NCI-H2171 (cell line): ENCODE data around the gene PRICKLE1.

Source experiments
- DNase-seq: peaks from one replicate; lab custom pipeline; 2025; lab: John Stamatoyannopoulos, UW

Gene PRICKLE1

DNA sequence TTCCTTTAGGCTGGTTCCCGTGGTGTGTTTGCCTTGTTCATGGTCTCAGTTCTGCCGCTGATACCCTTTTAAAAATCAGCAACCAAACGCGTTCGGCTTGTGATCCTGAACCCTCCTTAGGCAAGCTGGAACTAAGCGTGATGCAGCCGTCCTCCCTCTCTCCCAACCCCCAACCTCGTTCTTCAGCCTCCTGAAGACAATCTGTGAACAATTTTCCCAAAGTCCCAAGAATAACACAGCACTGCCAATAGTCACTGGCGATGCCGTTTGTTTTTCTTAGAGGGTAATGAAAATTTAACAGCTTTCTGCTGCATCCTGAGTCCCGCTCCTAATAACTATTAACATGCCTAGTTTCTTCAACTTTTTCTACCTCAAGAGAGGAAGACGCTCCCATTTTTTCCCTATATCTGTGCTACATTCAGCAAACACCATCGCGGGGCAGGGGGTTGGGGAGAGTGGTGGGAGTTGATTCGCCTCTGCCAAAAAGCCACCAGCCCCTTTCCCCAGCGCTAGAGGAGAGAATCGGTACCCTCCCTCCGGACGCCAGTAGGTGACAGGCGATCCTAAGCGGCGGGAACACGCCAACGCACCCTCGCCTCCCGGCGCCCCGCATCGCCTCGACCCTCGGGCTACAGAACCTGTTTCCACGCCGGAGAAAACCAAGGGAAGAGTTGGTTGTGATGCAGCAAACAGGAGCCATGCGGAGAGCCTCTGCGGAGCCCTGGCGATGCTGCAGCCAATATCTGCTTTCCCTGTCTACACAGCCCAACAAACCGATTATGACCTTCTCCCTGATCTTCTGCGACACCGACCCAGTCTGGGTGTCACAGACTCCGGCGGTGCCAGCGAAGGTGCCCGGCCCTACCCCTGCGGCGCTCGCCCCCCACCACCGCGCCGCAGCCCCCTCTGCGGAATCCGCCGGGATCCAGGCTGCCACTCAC lies 752 bp downstream of the PRICKLE1 start:
- DNase-seq, result peak; percentile 58

DNA sequence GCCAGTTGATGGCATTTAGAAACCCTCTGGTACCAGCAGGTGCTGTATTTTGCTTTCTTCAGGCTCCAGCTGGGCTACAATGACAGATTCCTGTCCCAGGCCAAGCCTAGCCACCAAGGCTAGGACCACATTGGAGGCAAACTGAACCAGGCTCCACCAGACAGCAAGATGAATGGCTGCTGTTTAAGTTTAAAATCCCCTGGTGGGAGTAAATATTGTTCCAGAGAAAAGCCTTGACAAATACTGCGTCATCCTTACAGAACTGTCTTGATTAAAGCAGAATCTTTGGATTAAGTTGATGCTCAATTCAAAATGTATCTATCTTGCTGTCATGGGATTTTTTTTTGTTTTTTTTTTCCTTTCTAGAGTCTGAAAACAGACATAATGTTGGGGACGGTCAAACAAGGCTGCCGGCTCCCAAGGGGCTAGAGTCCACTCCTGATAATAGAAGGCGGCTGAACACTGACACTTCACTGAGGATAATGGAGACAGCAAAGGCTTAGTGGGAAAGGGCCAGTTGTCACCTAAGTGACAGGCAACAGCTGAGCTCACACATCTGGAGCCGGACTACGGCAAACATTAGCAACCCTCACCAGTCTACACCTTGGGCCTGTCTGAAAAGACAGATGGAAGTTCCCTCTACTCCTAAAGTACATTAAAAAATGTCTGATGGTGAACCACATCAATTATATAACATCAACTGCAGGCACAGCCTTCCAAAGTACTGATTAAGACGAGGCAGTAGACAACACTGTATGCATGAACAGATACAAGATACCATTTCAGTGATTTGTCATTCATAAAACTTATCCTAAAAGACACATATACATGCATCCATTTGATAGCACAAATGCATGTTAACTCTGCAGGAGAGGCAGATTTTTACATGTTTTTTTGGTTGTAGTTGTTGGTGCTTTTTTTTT lies 1.7 kb downstream of the PRICKLE1 start:
- DNase-seq, result no peak

- no peak for DNase-seq
Observed at GRCh38 chr12:42586268-42586667, 3.3 kb downstream of the PRICKLE1 start.

DNA sequence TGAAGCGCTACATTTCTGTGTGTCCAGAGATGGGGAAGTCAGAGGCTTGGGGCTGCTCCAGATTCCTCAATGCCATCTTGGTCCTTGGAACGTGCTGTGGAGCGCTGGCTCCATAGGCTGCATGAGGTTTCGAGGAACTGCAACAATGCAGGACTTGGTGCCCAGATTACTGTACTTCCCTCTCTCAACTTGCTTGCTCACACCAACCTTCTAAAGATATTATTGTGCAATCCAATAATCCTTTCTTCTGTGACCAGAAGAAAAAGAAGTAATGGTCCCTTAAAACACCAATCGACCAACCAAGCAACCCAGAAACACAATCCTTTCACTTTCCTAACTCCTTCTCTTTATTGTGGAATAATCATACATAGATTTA lies 3.7 kb downstream of the PRICKLE1 start:
- DNase-seq, result no peak

DNA sequence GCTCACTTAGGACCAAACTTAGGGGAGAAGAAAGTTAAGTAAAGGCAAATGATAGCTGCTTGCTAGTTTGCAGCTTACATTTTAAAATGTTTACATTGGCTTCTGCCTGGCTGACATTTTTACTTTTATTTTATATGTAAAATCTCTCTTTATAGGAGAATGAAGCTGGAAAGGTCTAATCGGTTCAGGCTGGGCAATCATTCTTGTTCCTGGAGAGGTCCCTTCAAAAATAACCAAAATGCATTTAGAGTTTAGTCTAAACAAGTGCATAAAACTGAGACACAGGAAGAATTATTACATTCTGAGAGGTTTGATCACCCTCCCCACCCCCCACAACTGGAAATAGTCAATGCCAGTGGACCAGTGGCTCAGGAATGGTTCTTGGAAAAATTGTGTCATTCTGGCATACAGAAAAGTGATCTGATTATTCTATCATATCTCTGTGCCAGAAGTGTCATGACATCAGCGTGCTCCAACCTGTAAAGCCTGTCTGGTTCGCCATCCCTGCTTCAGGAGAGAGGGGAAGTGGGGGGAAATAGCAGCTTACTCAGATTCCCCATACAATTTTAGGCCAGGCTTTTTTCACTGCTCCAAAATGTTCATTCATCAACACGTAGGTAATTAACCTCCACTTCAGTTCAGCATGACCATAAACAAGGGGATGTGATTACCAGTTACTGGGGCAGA lies 4.2 kb downstream of the PRICKLE1 start:
- no peak for DNase-seq

- DNase-seq, result no peak
Observed at GRCh38 chr12:42584651-42585111, 4.9 kb downstream of the PRICKLE1 start.

- DNase-seq, result no peak
Observed at GRCh38 chr12:42583016-42583415, 6.5 kb downstream of the PRICKLE1 start.

GRCh38 chr12:42582498-42582897 lies 7.0 kb downstream of the PRICKLE1 start:
- no peak for DNase-seq

DNA sequence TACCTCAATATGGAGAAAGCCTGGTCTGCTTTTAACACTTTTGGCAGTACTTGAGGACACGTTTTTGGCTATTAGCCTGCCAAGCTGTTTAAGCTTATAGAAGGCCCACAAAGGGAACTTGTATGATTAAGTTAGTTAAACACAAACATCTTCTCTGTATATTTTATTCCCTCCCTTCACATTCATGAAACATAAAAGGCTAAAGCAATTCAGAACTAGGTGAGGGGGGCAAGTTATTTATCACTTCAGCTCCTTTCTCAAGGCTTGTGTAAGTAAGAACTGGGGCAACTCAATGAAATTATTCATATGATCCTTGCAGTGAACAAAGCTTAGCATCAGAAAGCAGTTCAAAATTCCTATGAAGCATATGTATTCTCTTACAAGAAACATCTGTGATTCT lies 7.5 kb downstream of the PRICKLE1 start:
- no peak for DNase-seq

DNA sequence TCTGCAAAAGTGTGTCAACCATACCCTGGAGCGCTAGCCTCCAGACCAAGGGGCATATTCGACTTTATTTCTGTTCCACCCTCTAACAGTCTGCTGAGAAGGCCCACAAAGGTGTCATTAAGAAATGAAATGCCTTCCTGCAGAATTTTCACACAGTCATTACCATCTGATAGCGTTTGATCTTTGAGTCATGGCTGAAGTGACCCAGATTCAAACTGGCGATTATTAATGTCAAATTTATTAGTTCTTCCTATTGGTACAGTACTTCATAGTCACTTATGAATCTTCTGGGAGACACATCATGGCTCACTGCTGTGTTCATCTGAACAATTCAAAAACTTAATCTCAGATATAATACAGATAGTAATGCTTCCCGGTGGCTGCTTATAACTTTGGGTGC lies 13.2 kb downstream of the PRICKLE1 start:
- no peak for DNase-seq

- no peak for DNase-seq
Observed at GRCh38 chr12:42575717-42576116, 13.8 kb downstream of the PRICKLE1 start.

- DNase-seq, result no peak
Observed at GRCh38 chr12:42574851-42575266, 14.7 kb downstream of the PRICKLE1 start.

DNA sequence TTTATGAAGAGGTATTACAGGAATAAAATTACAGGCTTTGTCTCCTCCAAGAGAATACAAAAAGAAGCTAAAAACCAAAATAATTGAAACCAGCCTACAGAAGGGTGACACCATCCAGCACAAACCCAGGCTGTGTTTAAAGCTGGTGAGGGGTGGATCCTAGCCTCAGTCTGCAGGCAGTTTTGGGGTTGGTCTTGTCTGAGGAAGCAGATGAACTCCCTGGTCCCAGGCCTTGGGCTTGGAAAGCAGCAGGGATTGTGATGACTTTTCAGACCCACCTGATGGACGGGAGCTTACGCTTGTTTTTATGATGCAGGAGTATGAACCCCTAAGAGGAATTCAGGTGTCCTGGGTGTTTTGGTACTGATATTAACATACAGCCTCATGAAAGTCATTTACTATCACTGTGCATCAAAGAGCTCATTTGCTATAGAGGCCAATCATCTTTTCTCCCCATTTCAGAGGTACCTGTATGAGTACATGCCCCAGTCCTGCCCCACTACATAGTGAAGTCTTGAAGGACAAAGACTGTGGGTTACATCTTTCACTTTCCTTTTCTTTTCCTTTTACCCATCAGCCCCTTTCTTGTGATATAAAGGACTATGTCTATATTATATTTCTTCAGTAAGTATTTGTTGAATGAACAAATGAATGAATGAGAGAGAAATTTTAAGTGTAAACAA lies 18.1 kb downstream of the PRICKLE1 start:
- no peak for DNase-seq

- DNase-seq, result no peak
Observed at GRCh38 chr12:42570076-42570475, 19.5 kb downstream of the PRICKLE1 start.

GRCh38 chr12:42568952-42569915 lies 20.3 kb downstream of the PRICKLE1 start:
- DNase-seq, result peak; percentile 38

DNA sequence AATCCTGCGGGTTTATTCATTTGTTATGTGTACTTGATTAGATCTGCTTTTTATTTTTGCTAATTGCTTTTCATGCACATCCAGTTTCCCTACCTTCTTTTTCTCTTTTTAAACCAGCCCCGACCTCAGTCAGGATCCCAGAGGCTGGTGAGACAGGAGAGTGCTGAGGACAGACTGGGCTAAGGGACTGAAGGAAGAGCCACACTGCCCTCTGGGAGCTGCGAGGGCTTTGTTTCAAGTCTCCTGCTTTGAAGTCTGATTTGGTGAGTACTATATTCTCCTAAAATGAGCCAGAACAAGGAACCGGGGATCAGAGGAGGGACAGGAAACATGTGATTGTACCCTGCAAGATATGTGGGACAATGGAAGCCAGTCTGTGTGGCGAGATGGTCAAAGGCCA lies 23.9 kb downstream of the PRICKLE1 start:
- DNase-seq, result no peak

DNA sequence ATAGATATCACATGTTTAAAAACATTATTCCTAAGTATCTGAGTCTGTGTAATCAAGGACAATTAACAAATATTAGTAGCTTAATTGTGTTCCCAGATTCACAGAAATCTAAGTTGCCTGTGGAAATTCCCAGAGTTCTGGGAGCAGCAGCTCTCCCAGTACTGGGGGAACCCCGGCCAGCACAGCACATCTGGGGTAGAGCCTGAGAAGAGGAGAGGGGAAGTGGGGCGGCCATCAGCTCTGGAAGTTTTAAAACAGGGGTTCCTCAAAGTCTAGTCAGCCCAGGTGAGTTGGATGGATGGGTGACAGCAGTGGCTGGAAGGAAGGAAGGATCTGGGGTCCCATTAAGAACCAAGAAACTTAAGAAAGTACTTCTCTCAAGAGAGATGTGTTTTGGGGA lies 24.6 kb downstream of the PRICKLE1 start:
- no peak for DNase-seq

- no peak for DNase-seq
Observed at GRCh38 chr12:42564556-42564955, 25.0 kb downstream of the PRICKLE1 start.

GRCh38 chr12:42560977-42561376 lies 28.6 kb downstream of the PRICKLE1 start:
- no peak for DNase-seq

GRCh38 chr12:42557586-42558172 lies 31.9 kb downstream of the PRICKLE1 start:
- DNase-seq, result no peak
